Dedifferentiated amniotic fluid mesenchymal stem cell (primary cell): ENCODE data around the gene TEX48.

Source experiments
- DNase-seq: peaks from one replicate; pipeline ENCODE4 v3.0.0-alpha.2; 2016; ENCODE audit errors: extremely low spot score

The TEX48 gene, protein sequence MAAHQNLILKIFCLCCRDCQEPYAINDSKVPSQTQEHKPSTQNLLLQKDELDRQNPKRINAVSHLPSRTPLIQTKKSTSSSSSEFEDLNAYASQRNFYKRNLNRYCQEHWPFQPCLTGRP

GRCh38 chr9:114681594-114682332, at the start of gene TEX48:
TEX48 (minus strand) TSS chr9:114682192; CDS start chr9:114671723, 10,469 bp downstream.
- DNase-seq = no peak

- DNase-seq = no peak
These were observed 49.7 kb upstream of the TEX48 start for GRCh38 chr9:114731701-114732100.

DNA sequence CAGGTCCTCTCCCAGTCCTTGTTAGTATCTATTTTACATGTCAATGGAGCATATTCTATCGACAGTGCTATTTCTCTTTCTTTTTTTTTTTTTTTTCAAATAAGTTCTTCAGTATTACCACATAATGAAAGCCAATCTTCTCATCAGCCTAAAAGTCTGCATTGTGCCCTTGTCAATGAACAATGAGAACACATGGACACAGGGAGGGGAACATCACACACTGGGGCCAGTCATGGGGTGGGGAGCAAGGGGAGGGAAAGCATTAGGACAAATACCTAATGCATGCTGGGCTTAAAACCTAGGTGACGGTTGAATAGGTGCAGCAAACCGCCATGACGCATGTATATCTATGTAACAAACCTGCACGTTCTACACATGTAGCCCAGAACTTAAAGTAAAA, 47.7 kb upstream of the TEX48 start:
- DNase-seq = no peak

GRCh38 chr9:114725930-114726329, 43.9 kb upstream of the TEX48 start:
- no peak for DNase-seq

DNA sequence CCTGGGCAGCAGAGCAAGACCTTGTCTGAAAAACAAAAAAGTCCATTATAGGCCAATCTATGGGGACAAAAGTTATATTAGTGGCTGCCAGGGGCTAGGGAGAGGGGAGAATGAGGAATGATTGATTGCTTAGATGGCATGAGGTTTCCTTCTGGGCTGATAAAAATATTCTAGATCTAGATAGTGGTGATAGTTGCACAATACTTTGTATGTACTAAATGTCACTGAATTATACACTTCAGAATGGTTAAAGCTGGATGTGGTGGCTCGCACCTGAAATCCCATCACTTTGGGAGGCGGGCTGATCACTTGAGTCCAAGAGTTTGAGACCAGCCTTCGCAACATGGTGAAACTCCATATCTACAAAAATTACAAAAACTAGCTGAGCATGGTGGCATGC, 42.8 kb upstream of the TEX48 start:
- DNase-seq = no peak

DNA sequence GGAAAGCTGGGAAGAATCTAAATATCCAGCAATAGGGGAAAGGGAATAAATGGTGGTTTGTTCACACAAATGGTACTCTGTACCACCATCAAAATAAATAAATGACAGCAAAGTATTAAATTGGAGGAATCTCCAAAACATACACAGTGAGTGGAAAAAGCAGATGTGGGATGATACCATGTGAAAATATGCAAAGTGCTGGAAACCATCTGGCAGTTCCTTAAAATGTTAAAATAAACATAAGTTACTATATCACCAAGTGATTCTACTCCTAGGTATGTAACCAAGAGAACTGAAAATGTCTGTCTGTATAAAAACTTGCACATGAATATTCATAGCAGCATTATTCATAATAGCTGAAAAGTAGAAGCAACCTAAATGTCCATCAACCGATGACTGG, 41.9 kb upstream of the TEX48 start:
- DNase-seq = peak; percentile 39

DNA sequence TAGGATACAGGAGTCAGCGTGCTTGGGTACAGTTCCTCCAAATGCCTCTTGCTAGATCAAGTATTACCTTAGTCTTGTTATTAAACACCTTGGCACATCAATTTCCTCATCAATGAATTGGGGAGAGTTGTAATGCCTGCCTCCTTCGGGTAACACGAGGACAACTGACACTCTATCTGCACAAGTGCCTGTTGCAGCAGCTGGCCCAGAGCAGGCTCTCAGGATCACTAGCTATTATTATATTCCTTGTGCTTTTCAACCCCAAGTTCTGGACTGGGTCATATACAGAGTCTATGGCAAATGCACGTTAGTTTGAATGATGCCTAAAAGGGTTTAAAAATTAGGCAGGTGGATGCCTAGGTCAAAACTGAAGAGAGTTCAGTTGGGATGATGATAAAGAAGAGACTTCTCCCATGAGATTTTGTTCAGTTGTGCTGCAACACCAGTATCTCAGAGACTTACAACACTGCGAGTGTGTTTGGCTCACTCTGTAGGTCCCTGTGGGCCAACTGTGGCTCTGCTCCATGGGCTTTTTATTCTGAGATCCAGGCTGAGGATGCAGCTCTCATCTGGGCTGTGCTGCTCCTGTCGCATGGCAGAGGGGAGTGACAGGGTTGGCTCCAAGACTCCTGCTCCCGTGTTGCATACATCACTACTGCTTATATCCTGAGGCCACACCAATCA, 41.1 kb upstream of the TEX48 start:
- no peak for DNase-seq

DNA sequence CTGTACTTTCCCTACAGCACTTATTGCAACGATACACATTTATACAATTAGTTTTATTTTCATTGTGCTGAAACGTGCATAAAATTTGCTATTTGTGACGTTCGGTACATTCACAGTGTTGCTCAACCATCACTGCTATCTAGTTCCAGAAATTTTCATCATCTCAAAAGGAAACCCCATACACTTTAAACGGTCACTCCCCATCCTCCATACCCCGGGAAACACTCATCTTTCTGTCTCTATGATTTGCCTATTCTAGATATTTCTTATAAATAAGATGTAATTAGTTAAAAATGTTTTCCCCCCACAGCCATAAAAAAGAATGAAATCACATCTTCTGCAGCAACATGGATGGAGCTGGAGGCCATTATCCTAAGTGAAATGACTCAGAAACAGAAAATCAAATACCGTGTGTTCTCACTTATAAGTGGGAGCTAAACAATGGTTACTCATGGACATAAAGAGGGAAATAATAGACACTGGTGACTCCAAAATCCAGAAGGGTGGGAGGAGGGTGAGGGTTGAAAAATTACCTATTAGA, 40.2 kb upstream of the TEX48 start:
- no peak for DNase-seq

- DNase-seq = no peak
These were observed 39.6 kb upstream of the TEX48 start for GRCh38 chr9:114721491-114722079.

- DNase-seq = peak; percentile 18
These were observed 38.2 kb upstream of the TEX48 start for GRCh38 chr9:114720086-114720676.

GRCh38 chr9:114719290-114719689, 37.3 kb upstream of the TEX48 start:
- no peak for DNase-seq

DNA sequence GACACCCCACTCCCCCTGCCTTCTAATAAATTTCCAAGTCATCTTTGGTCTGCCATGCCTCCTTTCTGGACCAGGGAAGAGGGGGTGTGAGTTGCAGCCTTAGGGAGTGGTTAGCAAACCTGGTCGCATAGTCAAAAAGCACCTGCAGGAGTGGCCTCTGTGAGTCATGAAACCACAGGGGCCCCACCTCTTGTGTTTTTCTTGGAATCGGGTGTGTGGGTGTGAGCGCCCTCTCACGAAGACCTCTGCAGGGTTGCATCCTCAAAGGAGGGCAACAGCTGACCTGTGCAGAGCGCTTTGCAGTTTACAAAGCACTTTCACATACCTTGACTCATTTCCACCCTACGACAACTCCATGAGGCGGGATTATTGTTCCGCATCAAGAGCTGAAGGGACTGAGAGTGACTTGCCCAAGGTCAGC, 36.8 kb upstream of the TEX48 start:
- no peak for DNase-seq

DNA sequence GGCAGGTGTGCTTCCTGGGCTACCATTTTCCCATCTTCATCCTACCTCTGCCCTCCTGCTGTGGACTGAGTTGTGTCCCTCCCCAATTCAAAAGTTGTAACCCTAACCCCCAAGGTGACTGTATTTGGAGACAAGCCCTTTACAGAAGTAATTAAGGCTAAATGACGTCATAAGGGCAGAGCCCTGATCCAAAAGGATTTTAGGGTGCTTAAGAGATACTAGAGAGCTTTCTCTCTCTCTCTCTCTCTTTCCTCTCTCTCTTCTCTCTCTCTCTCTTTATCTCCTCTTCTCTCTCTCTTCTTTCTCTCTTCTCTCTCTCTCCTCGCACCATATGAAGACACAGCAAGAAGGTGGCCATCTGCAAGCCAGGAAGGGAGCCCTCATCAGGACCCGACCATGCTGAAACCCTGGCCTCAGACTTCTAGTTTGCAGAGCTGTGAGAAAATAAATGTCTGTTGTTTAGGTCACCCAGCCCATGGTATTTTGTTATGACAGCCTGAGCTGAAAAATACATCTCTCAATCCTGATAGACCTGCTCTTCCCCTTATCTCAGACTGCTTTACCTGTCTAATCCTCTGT, 36.0 kb upstream of the TEX48 start:
- DNase-seq = no peak

DNA sequence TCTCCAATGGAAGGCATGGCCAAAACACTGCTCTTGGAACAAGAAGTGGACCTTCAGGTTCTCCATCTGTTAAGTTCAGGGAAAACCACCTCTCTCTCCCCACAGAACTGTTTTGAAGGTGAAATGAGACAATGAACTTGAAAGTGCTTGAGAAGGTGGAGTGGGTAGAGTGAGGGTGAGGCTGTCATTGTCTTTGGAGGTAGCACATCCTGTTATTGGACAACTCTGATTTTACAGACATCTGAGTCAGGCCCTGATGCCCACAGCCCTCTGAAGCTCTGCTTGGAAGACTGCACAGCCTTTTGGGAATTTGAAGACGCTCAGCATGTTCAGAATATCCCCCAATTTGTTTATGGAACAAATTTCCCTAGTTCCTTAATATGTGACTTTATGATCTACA, 27.6 kb upstream of the TEX48 start:
- no peak for DNase-seq

- DNase-seq = no peak
These were observed 24.7 kb upstream of the TEX48 start for GRCh38 chr9:114706711-114707110.

- DNase-seq = no peak
These were observed 20.0 kb upstream of the TEX48 start for GRCh38 chr9:114701988-114702387.

DNA sequence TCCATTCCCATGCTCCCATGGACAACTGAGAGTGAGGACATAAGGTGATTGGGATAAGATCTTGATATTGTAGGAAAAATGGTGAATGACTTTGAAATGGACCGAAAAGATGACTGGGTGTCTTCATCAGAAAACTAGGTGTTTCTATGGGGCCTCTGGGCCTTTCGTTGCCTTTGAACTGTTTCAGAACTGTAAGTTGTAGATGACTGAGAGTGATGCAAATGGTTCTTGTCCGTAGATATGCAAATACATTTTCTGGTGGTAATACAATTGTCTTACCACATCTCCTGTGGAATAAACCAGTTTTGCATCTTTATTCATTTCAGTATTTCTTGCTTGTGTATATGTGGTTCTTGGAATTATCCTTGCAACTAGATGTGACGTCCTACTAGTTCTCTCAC, 16.0 kb upstream of the TEX48 start:
- DNase-seq = no peak

DNA sequence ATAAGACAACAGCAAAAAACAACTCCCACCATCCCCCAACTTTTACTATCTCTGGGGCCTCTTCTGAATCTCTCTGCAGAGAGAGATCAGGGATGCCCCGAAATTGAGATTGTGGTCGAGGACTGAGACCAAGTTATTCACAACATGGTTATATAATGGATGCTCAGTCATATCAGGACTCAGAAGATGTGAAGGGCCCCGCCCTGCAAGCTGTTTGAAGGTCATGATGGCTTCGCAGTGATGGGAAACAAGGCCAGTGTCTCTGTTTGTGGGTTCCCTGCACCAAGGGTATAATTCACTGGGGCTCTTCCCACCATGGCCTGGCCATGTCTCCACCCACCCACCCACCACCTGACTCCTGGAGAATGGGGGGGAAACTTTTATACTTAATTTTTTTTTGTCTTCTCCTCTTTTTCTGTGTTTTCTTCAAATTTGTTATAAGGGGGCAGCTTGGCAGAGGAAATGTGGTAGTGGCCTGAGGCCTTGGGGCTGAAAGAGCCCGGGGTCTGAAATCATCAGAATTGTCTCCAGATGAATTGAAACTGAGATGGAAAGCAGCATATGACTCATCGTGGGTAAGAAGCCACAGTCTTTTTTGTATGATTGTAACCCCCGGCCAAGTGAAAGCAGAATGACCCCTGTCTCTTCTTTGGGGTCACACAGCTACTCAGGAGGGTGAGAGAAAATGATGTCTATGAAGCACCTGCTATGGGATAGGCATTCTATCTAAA, 15.0 kb upstream of the TEX48 start:
- DNase-seq = no peak

DNA sequence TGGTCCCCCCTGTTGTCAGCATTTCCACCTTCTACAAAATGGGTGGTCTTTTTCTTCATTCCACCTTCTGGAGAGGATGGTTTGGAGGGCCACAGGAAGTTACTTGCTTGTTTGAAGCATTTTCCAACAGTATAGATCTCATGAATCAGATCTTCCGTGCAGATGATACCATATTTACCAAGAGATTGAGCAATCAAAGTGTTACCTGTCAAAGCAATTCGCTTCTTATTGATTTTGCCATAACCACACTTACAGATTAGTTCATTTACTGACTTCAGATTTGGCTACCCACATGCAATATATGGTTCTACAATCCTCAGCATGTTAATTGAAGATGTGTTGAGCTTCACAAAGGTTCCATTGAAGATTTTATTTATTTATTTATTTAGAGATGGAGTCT, 14.0 kb upstream of the TEX48 start:
- no peak for DNase-seq

- DNase-seq = no peak
These were observed 12.8 kb upstream of the TEX48 start for GRCh38 chr9:114694719-114695269.

GRCh38 chr9:114694146-114694545, 12.2 kb upstream of the TEX48 start:
- no peak for DNase-seq
